ENCODE results near the gene N4BP2.
"Not testable (repeated sequence)": the region's sequence is repeated elsewhere in the genome, so short reads cannot be mapped to it uniquely, and the experiment has no call there.

Gene N4BP2

DNA sequence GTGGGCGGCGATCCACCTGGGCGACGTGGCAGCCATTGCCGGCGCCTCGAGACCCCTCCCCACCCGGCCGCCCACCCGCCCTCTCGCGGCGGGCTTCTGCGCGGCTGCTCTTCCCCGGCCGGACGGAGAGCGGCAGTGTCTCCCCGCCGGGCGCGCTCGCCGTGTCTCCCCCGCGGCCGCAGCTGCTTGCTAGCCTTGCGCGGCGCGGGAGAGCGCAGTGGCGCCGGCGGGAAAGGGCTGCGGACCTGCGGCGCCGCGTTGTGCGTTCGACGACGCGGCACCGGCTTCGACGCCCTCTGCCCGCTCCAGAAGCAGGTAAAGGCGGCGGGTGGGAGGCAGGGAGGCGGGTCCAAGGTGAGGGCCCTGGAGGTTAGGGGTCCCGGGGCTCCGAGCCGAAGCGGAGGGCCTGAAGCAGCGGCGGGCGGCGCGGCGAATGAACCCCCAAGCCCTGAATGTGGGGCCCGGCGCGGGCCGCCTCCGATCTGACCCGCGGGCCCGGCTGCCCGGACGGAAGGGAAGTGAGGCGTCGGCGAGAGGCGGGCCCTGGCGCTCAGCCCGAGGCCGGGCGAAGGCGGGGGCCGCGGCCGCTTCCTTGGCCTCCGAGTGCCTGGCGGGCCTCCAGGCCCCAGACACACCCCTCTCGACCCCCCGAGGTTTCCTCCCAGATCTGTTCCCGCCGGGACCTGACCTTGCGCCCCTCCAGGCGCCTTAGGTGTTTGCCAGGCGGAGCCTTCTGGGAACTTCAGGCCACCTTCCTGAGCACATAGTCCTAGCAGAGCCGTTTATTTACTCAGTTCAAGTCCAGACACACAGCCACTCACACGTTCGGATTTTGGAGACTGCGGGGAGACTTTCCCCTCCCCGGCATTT, at the start of gene N4BP2:
Gene N4BP2, plus strand, starts transcription at position 135 of the 870 bp plus-strand sequence. CDS start 40,491 bp downstream, outside the sequence.
- peak; percentile 76 for DNase-seq (ENCODE audit: low read depth)

DNA sequence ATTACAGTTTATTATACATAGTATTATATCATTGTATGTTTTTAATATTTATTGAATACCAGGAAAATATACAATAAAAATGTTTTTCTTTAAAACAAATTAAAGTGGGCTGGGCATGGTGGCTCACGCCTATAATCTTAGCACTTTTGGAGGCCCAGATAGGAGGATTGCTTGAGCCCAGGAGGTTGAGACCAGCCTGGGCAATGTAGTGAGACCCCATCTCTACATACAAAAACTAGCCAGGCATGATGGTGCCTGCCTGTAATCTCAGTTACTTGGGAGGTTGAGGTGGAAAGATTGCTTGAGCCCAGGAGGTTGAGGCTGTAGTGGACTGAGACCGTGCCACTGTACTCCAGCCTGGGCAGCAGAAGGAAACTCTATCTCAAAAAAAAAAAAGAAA, 40.6 kb upstream of the N4BP2 start:
- DNase-seq (ENCODE audit: low read depth): no peak

DNA sequence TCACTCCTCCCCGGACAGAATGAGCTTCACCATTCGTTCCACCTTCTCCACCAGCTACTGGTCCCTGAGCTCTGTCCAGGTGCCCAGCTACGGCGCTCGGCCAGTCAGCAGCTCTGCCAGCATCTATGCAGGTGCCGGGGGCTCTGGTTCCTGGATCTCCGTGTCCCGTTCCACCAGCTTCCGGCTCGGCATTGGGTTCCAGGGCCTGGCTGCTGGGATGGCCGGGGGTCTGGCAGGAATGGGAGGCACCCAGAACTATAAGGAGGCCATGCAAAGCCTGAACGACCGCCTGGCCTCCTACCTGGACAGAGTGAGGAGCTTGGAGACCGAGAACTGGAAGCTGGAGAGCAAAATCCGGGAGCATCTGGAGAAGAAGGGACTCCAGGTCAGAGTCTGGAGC, 36.4 kb upstream of the N4BP2 start:
- DNase-seq (ENCODE audit: low read depth): no peak

DNA sequence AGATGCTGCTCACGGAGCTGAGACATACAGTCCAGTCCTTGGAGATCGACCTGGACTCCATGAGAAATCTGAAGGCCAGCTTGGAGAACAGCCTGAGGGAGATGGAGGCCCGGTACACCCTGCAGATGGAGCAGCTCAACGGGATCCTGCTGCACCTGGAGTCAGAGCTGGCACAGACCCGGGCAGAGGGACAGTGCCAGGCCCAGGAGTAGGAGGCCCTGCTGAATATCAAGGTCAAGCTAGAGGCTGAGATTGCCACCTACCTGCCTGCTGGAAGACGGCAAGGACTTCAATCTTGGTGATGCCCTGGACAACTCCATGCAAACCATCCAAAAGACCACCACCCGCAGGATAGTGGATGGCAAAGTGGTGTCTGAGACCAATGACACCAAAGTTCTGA, 35.5 kb upstream of the N4BP2 start:
- DNase-seq (ENCODE audit: low read depth): not testable (repeated sequence)

DNA sequence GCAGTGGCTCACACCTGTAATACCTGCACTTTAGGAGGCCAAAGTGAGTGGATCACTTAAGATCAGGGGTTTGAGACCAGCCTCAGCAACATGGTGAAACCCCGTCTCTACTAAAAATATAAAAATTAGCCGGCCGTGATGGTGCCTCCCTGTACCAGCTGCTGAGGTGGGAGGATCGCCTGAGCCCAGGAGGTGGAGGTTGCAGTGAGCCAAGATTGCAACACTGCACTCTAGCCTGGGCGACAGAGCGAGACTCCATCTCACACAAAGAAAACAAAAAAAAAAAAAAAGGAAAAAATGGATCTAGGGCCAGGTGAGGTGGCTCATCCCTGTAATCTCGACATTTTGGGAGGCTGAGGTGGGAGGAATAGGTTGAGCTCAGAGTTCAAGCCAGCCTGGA, 32.6 kb upstream of the N4BP2 start:
- DNase-seq (ENCODE audit: low read depth): not testable (repeated sequence)

DNA sequence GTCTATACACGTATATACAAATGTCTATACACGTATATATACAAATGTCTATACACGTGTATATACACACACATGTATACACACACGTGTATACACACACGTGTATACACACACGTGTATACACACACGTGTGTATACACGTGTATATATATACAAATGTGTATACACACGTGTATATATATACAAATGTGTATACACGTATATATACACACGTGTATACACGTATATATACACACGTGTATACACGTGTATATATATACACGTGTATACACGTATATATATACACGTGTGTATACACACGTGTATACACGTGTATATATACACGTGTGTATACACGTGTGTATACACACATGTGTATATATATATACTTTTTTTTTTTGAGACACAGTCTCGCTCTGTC, 23.9 kb upstream of the N4BP2 start:
- DNase-seq (ENCODE audit: low read depth): no peak

DNA sequence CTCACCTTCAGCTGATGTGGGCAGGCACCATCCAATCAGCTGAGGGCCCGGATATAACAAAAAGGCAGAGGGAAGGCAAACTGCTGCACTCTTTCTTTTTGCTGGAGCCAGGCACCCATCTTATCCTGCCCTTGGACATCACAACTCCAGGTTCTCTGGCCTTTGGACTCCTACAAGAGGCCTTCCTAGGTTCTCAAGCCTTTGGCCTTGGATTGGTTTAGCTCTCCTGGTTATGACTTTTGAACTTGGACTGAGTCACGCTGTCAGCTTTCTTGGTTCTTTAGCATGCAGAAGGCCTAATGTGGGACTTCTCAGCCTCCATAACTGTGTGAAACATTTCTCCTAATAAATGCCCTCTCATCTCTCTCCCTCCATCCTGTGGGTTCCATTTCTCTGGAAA, 23.0 kb upstream of the N4BP2 start:
- no peak for DNase-seq (ENCODE audit: low read depth)

DNA sequence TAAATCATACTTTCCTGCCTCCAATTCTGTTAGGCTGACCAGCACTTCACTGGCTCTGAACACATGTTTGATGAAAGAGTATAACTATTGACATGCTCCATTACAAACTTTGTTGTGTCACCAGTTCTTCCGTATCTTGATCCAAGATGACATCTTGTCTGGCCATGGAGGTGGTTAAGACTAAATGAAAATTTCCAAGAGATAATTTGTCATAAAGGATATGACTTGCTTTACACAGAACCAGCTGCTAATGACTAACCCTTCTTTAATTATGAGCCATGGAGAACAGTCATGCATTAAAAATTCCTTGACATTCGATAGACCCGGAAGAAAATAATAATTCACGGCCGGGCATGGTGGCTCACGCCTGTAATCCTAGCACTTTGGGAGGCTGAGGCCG, 17.7 kb upstream of the N4BP2 start:
- peak; percentile 59 for DNase-seq (ENCODE audit: low read depth)

DNA sequence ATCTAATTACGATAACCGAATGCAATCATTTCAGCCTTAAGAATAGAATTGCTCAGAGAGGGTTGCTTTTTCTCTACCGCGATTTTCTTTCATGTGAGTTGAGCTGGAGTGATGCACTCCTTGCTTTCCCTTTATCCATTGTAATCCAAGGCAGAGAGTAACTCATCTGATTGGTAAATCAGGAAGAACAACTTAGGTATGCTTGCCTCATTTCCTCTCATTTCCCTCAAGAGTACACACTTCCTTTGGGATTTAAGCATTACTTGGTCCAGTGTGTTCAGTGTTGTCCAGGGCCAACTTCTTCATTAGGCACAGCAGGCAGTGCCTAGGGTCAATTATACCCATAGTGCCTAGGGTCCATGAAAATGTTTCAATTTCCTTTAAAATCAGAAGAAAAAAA, 15.7 kb upstream of the N4BP2 start:
- DNase-seq (ENCODE audit: low read depth): no peak

DNA sequence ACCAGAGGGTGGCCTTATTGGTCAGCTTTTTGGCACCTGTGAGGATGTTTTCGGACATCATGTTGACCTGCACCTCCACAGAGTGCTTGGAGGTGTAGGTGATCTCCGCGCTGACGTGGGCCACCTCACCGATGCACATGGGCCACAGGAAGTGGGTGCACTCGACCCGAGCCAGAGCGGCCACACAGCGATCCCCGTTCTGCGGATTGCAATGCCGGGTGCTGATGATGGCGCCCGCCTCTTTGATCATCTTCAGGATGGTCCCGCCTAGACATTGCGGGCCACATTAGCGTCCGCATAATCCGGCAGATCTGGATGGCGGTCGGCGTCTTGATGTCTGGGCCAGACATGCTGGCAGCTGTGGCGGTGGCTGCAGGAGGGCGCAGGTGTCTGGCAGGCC, 12.9 kb upstream of the N4BP2 start:
- no peak for DNase-seq (ENCODE audit: low read depth)

DNA sequence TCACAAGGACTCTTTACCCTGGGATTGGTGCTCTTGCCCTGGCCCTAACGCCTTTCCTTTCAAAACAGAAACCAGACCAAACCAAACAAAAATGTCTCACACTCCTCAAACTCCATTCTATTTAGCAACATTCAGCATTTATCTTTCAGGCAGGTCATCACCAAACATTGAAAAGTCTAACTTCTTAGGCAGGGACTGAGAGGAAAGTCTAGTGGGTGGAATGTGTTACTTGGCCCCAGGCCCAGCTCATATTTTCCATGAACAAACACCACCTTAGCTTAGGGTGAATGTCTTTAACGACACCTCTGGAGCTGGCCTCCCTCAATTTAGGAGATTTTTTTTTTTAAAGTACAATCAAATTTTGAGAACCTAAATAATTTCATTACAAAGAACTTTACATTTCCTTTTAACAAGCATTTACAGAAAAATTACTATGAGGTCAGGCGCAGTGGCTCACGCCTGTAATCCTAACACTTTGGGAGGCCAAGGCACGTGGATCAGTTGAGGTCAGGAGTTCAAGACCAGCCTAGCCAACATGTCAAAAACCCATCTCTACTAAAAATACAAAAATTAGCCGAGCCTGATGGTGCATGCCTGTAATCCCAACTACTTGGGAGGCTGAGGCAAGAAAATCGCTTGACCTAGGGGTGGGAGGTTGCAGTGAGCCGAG, 10.2 kb upstream of the N4BP2 start:
- DNase-seq (ENCODE audit: low read depth): peak; percentile 60

DNA sequence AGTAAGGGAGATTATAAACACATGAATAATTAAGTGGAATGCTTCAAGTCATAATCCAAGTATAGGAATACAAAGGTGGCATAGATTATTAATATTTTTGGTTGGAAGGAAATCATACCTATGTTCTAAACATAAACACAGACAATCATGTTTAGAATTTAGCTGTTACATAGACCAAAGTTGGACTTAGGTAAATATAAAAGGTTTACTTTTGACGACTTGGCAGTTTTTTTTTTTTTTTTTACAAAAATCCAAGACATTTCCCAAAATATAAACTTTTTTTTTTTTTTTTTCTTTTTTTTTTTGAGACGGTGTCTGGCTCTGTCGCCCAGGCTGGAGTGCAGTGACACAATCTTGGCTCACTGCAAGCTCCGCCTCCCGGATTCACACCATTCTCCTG, 3.5 kb upstream of the N4BP2 start:
- no peak for DNase-seq (ENCODE audit: low read depth)

DNA sequence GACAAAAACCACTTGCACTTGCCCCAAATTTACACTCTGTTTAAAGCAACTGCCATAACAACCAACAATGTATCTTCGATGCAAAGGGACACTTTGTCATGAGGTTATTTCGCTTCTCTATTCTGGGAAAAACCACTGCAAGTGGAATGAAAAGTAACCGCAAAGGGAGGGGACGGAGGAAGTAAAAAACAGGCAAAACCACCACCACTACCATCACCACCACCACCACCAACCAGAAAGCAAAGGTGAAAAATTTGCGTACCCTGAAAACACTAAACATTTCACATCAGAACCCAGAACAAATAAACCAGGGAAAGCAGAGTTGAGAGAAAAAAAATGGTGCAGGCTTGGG, 1.2 kb upstream of the N4BP2 start:
- no peak for DNase-seq (ENCODE audit: low read depth)

DNA sequence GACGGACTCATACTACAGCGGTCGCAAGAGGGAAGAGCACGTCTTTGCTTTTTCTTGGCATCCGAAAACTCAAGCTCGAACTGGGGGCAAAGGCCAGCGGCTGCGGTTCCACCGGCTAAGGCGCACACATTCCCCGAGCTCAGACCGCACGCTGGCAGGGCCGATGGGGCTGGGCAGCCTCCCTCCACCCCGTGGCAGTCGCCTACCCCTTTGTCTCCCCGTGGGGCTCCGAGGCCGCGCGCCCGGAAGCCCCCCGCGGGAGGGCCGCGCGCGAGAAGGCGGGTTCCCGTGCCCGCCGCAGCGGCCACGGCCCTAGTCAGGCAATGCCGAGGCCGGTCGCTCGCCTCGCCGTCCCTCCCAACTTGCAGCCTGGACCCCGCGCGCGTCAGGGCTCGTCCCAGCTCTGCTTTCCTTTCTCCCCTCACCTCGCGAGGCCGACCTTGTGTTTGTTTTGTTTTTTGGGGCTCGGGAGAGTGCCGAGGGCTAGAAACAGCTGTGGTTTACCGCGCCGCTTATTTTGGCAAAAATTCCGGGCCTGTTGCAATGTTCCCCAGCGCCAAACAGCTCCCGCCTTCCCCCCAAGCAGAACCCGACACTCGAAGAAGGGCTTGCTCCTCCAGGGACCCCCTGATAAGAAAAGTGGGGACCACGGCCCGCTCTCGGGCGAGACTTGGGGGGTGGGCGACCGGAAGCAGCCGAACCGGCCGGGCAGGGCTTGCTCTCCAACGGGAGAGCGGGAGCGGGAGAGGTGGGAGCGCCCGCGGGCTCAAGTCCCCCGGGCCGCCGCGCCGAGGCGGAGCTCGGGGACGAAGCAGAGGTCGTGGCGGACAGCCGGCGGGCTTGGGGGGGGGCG, 561 bp upstream of the N4BP2 start:
- peak; percentile 93 for DNase-seq (ENCODE audit: low read depth)

DNA sequence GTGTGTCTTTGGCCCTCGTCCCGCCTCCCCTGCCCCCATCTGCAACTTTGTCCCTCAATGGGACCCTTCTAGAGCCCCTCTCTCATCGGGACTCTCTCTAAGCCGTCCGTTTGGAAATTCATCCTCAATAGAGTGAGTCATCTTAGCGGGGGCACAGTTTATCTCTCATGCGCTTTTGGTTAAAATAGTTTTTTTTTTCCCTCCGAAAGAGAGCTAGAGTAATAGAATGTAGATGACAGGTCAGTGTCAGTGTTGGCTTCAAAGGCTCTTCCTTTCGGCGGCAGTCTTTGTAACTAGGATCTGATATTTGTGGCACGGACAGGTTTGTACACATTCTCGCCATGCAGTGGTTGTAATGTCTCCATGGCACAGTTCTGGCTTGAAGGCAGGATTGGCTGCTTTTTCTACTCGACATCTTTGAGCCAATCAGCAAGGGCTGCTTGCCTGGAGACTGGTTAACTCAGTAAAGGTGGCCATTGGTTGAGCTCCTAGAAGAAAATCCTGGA, 989 bp downstream of the N4BP2 start:
- peak; percentile 94 for DNase-seq (ENCODE audit: low read depth)

DNA sequence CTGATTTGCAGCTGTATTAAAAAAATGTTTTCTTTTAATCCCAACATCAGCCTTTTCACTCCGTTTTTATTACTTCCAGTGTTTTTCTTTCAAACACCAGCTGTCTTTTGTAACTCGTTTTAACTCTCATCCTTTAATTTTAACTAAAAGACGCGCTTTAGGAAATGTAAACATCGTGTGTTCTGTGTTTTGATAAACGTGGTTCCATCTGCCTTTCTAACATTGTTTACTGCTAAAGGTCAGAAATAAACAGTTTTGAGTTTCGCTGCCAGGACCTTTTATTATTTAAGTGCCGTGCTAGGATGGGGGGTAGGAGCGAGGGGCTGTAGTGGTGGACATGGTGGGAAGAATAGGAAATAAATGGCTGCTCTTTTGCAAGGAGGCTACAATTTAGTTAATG, 1.5 kb downstream of the N4BP2 start:
- DNase-seq (ENCODE audit: low read depth): no peak

DNA sequence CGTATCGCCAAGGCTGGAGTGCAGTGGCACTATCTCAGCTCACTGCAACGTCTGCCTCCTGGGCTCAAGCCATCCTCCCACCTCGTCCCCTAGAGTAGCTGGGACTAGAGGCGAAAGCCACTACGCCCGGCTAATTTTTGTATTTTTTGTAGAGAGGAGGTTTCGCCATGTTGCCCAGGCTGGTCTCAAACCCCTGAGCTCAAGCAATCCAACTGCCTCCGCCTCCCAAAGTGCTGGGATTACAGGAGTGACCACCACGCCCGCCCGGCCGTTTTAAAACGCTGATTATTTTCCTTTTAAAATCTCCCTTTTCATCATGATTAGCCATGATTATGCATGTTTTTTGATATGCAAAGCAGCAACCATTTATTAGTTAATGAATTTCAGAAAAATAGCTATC, 2.2 kb downstream of the N4BP2 start:
- no peak for DNase-seq (ENCODE audit: low read depth)

DNA sequence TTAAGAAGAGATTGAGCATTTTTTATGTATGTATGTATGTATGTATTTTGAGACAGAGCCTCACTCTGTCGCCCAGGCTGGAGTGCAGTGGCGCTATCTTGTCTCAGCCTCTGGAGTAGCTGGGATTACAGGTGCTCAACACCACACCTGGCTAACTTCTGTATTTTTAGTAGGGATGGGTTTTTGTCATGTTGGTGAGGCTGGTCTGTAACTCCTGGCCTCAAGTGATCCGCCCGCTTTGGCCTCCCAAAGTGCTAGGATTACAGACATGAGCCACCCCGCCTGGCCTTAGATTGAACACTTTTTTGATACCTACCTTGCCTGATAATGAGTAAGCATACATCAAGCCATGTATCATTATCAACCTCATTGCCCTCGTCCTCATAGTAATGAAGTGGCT, 2.7 kb downstream of the N4BP2 start:
- DNase-seq (ENCODE audit: low read depth): no peak

DNA sequence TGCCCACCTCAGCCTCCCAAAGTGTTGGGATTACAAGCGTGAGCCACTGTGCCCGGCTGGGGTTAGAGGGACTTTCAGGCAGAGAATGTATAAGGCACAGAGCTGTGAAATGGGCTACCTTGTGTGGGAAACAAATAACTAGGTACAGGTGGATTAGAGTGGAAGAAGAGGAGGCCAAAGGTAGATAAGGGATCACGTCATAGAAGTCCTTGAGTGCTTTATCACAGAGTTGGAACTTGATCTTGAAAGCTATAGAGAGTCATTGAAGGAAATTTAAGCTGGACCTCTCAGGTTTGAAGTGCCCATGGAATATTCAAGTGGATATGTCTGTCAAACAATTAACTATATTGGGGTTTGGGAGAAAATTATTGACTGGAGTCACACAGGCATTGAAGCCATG, 8.4 kb downstream of the N4BP2 start:
- DNase-seq (ENCODE audit: low read depth): no peak

DNA sequence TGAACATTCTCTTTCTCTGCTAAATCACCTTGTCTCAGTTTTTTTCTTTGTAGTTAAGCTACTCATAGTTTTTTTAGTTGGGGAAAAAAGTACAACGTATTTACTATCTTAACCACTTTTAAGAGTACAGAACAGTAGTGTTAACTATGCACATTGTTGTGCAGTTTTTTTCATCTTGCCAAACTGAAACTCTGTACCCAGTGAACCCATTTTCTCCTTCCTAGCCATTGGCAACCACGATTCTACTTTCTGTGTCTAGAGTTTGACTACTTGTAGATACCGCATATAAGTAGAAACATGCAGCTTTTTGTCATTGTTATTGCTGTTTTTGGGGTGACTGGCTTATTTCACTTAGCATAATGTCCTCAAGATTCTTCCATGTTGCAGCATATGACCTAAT, 10.0 kb downstream of the N4BP2 start:
- DNase-seq (ENCODE audit: low read depth): no peak

DNA sequence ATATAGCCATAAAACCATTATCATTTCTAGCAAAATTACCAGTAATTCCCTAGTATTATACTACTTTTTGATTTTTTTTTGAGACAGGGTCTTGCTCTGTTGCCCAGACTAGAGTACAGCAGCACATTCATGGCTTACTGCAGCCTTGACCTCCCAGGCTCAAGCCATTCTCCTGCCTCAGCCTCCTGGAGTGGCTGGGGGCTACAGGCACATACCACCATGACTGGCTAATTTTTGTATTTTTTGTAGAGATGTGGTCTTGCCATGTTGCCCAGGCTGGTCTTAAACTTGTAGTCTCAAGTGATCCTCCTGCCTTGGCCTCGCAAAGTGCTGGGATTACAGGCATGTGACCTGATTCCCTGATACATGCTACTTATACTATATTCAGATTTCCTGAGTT, 13.7 kb downstream of the N4BP2 start:
- DNase-seq (ENCODE audit: low read depth): no peak

DNA sequence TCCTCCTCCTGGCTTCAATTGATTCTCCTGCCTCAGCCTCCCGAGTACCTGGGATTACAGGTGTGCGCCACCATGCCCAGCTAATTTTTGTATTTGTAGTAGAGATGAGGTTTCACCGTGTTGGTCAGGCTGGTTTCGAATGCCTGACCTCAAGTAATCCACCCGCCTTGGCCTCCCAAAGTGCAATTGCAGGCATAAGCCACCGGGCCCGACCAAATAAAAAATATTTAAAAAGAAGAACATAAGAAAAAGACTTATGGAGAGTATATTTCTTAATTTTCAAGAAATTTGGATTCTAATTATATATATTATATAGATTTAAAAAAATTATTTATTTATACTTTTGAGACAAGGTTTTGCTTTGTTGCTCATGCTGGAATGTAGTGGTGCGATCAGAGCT, 29.8 kb downstream of the N4BP2 start:
- DNase-seq (ENCODE audit: low read depth): no peak

Measured in EH (cell line).